Urinary bladder (tissue), 4 donors: ENCODE measurements around the gene TIAL1. TPM values are rescaled to one million over a fixed set of nuclear protein-coding genes. Genes with fewer than 3 reads are reported as not detected.
A peak's percentile ranks its signal among the peaks of the same experiment; 100 is the strongest.
"Not testable (repeated sequence)": the region's sequence is repeated elsewhere in the genome, so short reads cannot be mapped to it uniquely, and the experiment has no call there.

Source experiments
- DNase-seq: peaks from one replicate; pipeline ENCODE4 v3.0.0-alpha.2; 2015; ENCODE audit errors: extremely low spot score
- H3K27ac ChIP-seq: one replicate; pipeline ENCODE4 v1.5.1; 2013; ENCODE audit warnings: low read depth, mild to moderate bottlenecking, moderate library complexity
- H3K36me3 ChIP-seq: one replicate; pipeline ENCODE4 v1.6.1; 2013; ENCODE audit warnings: mild to moderate bottlenecking, moderate library complexity; ENCODE audit not compliant: insufficient read depth
- H3K4me1 ChIP-seq: one replicate; pipeline ENCODE4 v1.6.1; 2013; ENCODE audit warnings: mild to moderate bottlenecking, moderate library complexity; ENCODE audit not compliant: insufficient read depth
- H3K4me3 ChIP-seq: one replicate; pipeline ENCODE4 v1.5.1; 2013; ENCODE audit warnings: low read depth, low read length
- WGBS: extraction: QIAGEN DNeasy Blood & Tissue Kit; methylation state at CpG from one replicate; pipeline ENCODE4 v1.1.7; 2013; 5-methylcytosine and 5-hydroxymethylcytosine counted together
- polyA plus RNA-seq: library from polyadenylated mRNA; stranded (reverse); fragments of 200-250 nt; gene quantifications from one replicate; pipeline ENCODE4 v1.2.3, GENCODE V29; 2013
- total RNA-seq: library from RNA; depleted of rRNA; stranded (reverse); fragments of >200 nt; gene quantifications from one replicate; pipeline ENCODE4 v1.2.3, GENCODE V29; 2014
- donor health status: healthy with polysubstance abuse.
- donor health status: healthy.

The TIAL1 gene
- total and polyA plus RNA-seq, 2 donors: 48.6 to 167 TPM

DNA sequence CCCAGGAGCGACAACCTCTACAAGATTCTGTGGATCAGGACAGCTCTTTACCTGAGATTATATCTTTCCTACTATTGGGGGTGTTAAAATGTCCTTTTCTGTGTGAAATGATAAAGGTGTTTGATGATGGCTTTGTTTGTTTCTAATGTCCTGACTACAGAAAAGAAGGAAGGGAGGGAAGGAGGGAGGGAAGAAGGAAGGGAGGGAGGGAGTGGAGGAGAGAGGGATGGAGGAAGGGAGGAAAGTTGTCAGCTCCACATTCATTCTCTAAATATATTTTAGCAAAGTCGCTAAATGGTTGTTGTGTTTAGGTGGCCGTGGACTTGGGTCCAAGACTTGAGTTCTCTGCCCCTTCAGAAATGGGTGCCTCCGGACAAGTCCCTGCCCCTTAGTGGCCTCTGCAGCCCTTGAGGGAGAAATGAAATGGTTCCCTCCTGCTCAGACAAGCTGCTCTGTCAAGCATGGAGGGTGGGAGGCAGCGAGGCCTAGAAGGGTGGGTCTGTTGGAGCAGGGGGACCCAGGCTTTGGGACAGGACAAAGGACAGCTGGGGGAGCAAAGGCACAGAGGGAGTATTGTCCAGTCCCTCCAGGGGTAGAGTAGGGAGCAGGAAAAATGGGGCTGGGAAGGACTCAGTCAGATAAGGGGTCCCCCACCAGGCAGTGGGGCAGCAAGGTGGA, 58.7 kb downstream of the TIAL1 start:
- 78% methylated on average over 5 of the region's 5 CpGs for WGBS
- DNase-seq: no peak
- Histone ChIP-seq H3K36me3 (no peaks in the 10 kb centered on the region), H3K4me3 (no peak overlapping the region), H3K4me1 (no peaks in the 10 kb centered on the region), H3K27ac (peak overlapping the region; percentile 3)

DNA sequence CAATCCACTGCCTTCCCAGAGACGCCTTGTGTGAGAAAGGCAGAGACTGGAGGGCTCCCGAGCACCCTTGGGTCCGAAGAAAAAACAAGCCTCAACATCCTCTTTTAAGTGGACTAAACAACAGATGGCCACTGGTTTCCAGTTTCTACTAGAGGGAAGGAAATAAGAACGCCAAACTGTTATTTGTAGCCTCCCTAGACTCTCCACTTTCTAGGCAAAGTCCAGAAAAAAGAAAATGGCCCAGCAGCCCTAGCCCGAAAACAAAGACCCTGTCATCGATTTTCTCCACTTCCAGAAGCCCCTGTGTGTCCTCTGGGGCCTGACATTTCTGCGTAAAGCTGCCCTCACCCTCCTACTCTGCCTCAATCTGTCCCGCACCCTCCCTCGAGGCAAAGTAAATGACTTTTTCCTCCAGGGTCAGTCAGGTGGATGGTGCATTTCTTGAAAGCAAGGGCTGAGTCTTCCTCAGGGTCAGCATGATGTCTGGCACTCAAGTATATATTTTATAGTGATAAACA, 60.2 kb downstream of the TIAL1 start:
- H3K36me3 ChIP-seq: no peaks in the 10 kb centered on the region
- 87% methylated on average over 9 of the region's 9 CpGs for WGBS
- DNase-seq: no peak
- no peak overlapping the region for H3K27ac ChIP-seq
- H3K4me3 ChIP-seq: no peak overlapping the region
- no peaks in the 10 kb centered on the region for H3K4me1 ChIP-seq

DNA sequence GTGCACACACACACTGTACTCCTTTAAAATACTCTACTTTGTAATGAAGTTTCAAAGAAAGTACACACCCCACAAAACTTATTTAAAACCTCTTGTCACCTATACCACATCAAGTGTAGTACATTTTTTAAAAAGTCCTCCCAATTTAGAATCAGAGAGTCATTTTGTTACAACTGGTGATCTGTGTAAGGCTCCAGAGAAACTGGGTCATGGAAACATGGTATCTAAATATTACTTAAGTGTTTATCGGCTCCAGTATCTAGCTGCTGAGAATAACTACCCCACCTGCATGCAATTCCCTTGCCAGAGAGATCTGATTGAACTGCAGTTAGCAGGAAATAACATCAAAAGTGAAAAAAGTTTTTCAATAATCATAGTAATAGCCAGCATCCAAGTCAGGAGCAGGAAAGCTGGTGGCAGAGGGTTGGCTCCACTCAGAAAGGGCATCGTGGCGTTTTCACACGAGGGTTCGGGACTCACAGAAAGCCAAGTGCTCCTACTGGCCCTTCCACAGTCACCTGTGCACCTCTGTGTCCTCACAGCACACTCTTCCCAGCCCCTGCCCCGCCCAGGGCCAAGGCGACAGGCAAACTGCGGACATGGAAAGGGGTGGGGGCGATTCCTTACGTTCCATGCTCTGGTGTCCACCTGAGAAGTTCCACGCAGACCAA, 60.8 kb downstream of the TIAL1 start:
- Histone ChIP-seq H3K27ac (no peak overlapping the region), H3K4me3 (no peak overlapping the region), H3K36me3 (no peaks in the 10 kb centered on the region), H3K4me1 (no peaks in the 10 kb centered on the region)
- 86% methylated on average over 11 of the region's 11 CpGs for WGBS
- DNase-seq: no peak

DNA sequence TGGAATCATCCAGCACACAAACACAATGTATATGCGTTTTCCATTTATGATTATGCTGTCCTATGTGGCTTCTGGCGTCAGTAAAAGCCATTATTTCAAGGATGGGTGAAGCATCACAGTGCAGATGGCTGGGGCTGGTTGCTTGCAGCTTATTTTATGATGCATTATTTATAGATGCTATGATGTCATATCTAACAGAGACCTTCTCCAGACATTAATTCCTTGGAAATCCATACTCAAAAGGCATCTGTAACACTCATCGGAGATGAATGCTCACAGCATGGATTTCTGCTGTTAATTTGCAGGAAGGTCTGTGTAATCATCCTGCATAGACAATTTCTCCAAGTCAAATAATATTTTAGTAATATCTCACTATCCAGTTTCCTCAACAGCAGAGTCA, 61.5 kb downstream of the TIAL1 start:
- Histone ChIP-seq H3K36me3 (no peaks in the 10 kb centered on the region), H3K4me3 (no peak overlapping the region), H3K4me1 (no peaks in the 10 kb centered on the region), H3K27ac (no peak overlapping the region)
- no peak for DNase-seq
- 43% methylated on average over 3 of the region's 3 CpGs for WGBS

DNA sequence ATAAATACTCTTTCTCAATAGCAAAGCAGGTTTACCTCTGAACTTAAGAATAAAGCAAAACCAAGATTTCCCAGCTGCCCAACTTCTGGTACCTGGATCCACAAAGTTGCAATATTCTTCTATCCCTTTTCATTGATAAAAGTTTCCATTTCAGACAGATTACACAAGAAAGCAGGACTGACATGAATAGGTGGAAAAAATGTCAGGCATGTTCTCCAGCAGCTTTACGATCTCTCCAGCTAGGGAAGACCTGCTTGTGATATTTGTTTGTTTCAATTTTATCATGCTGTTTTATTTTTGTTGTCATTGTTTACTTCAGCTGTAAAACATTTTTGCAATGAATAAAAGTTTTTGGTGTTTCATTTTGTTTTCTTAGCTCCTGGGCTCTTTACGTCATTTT, 63.3 kb downstream of the TIAL1 start:
- Histone ChIP-seq H3K36me3 (no peaks in the 10 kb centered on the region), H3K27ac (no peak overlapping the region), H3K4me3 (no peak overlapping the region), H3K4me1 (no peaks in the 10 kb centered on the region)
- DNase-seq: no peak
- WGBS: 85% methylated on average over 2 of the region's 2 CpGs

DNA sequence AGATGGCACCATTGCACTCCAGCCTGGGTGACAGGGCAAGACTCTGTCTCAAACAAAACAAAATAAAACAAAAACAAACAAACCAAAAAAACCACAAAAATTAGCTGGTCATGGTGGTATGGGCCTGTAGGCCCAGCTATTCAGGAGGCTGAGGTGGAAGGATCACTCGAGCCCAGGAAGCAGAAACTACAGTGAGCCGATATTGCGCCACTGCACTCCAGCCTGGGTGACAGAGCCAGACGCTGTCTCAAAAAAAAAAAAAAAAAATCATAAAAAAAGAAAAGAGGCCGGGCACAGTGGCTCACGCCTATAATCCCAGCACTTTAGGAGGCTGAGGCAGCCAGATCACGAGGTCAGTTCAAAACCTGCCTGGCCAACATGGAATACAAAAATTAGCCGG, 64.0 kb downstream of the TIAL1 start:
- not testable (repeated sequence) for DNase-seq, H3K4me3 ChIP-seq, H3K36me3 ChIP-seq, H3K27ac ChIP-seq, H3K4me1 ChIP-seq
- 89% methylated on average over 8 of the region's 8 CpGs for WGBS

- not testable (repeated sequence) for H3K36me3 ChIP-seq, H3K4me1 ChIP-seq, H3K4me3 ChIP-seq, H3K27ac ChIP-seq, DNase-seq
- WGBS: 89% methylated on average over 8 of the region's 8 CpGs
These were observed 64.5 kb downstream of the TIAL1 start for GRCh38 chr10:119532251-119532650.

- no peak for DNase-seq
- Histone ChIP-seq H3K36me3 (no peaks in the 10 kb centered on the region), H3K4me3 (no peak overlapping the region), H3K27ac (no peak overlapping the region), H3K4me1 (no peaks in the 10 kb centered on the region)
- 23% methylated on average over 1 of the region's 1 CpG for WGBS
These were observed 65.7 kb downstream of the TIAL1 start for GRCh38 chr10:119531067-119531466.

DNA sequence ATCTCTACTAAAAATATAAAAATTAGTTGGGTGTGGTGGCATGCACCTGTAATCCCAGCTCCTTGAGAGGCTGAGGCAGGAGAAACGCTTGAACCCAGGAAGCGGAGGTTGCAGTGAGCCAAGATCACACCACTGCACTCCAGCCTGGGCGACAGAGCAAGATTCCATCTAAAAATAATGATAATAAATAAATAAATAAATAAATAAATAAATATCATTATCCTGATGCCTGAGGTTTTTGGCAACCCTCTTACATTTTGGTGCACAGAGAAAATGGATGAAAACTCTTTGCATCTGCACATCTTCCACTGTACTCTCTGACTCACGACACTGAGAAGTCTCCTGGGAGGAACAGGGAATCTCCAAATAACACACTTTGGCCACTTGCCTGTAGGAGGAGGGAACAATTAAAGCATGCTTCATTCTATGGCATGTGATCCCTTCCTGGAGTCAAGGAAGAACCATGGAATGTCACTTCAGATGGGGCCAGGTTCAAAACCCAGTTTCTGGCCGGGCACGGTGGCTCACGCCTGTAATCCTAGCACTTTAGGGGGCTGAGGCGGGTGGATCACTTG, 68.0 kb downstream of the TIAL1 start:
- 66% methylated on average over 8 of the region's 8 CpGs for WGBS
- DNase-seq, H3K36me3 ChIP-seq, H3K4me3 ChIP-seq, H3K27ac ChIP-seq, H3K4me1 ChIP-seq: not testable (repeated sequence)

DNA sequence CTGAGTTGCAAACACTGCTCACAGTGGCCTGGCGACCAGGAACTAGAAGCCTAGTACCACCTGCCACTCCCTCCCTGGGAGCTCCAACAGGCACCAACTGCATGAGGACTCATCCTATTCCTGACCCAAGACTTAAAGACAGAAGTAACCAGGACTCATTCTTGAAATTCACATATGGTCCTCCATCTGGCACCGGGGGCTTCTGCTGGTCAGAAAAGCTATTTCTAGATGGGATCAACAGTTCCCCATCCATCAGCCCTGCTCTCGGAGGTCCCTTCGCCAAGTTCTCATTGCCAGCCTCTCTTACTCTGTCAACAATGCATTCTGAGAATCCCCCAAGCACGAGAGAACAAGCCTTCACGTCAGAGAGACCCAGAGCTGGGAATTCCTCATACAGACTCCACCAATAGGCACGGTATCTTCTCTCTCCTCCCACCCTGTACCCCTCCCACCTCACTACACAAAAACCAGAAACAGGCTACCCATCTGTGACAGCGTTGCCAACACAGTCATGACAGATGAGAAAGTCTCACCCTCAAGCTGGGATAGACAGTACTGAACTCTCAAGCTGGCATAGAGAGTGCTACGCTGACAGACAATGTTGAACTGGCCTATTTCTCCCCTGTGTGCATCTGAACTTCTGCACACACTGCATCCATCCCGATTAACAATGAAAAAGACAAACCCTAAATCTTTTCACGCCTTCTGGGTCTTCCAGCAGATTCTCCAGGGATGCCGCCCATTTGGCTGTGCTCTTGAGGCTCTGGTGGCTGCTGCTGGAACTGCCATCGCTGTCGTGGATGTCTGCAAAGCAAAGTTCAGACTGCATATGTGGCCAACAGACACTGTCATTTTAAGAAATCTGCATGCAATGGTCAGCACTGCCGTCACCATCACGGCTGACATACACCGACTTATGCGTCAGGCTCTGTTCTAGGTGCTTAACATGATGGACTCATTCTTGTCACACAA, 69.9 kb downstream of the TIAL1 start:
- WGBS: 74% methylated on average over 18 of the region's 18 CpGs
- Histone ChIP-seq H3K4me1 (no peaks in the 10 kb centered on the region), H3K36me3 (no peaks in the 10 kb centered on the region), H3K4me3 (no peak overlapping the region), H3K27ac (no peak overlapping the region)
- no peak for DNase-seq

- 89% methylated on average over 1 of the region's 1 CpG for WGBS
- no peak for DNase-seq
- no peaks in the 10 kb centered on the region for H3K4me1 ChIP-seq
These were observed 70.6 kb downstream of the TIAL1 start for GRCh38 chr10:119526149-119526548.

DNA sequence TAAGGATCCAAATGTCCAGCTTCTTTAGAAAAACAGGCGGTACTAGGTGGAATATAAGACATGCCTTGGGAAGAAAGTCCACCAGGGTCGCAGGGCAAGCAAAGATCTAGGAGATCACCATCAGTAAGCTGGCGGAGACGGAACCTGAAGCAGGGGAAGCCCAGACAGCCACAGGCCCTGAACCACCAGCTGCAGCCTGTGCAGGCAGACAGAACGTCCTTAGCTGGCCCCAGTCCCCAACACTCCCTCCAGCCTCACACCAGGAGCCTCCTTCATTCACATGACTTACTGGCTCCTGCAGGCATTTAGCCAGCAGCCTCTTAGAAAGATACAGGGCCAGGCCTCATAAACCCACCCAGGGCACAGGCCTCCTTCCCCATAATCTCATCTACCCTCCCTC, 71.6 kb downstream of the TIAL1 start:
- H3K27ac ChIP-seq: no peak overlapping the region
- no peak overlapping the region for H3K4me3 ChIP-seq
- no peaks in the 10 kb centered on the region for H3K36me3 ChIP-seq
- DNase-seq: no peak
- 95% methylated on average over 5 of the region's 5 CpGs for WGBS
- H3K4me1 ChIP-seq: no peaks in the 10 kb centered on the region

More at GRCh38 chr10:119526149-119526548, 70.6 kb downstream of the TIAL1 start:
- Histone ChIP-seq H3K36me3 (no peaks in the 10 kb centered on the region), H3K4me3 (no peak overlapping the region), H3K27ac (no peak overlapping the region)

- DNase-seq: no peak
- Histone ChIP-seq H3K36me3 (no peaks in the 10 kb centered on the region), H3K4me1 (no peaks in the 10 kb centered on the region), H3K27ac (no peak overlapping the region), H3K4me3 (no peak overlapping the region)
- WGBS: 94% methylated on average over 13 of the region's 13 CpGs
These were observed 72.1 kb downstream of the TIAL1 start for GRCh38 chr10:119524720-119525070.
